Posterior cingulate gyrus (tissue), 11 donors: ENCODE results near the gene ZNF841.
A peak's percentile ranks its signal among the peaks of the same experiment; 100 is the strongest.
"Not testable (repeated sequence)": the region's sequence is repeated elsewhere in the genome, so short reads cannot be mapped to it uniquely, and the experiment has no call there.

Experiments used
- DNase-seq, 10 donors: peaks; one replicate each; pipeline versions ENCODE4 v3.0.0 to v3.0.0-alpha.2; 2020 to 2021; ENCODE audit warnings: mixed read lengths in 3 of 10
- intact Hi-C: fragments of 100-400 bp; cut with DNase I; formaldehyde crosslinking; loops from one replicate; pipeline ENCODE4 v1.15.1; 2023

ZNF841 gene

GRCh38 chr19:52086481-52086880 is 9.1 kb downstream of the ZNF841 start:
- intact Hi-C loops = no loop called here
- DNase-seq = no peak

- DNase-seq = no peak
- intact Hi-C loops = no loop called here
Observed at GRCh38 chr19:52070496-52070895, 25.1 kb downstream of the ZNF841 start.

DNA sequence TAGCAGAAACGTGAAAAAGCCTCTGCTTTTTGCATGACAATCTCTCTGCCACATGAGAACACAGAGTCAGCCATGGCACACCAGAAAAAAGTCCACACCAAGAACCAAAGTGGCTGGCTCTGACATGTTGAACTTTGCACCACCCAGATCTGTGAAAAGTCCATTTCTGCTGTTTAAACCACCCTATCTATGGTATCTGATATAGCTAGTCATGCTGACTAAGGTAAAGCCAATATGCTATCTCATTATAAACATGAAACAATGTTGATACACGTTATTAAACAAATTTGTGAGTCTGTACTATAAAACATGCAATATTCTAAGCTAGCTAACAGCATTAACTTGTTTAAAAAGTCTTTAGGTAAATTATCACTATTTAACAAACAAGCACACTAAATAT is 25.9 kb downstream of the ZNF841 start:
- intact Hi-C loops = no loop called here

DNA sequence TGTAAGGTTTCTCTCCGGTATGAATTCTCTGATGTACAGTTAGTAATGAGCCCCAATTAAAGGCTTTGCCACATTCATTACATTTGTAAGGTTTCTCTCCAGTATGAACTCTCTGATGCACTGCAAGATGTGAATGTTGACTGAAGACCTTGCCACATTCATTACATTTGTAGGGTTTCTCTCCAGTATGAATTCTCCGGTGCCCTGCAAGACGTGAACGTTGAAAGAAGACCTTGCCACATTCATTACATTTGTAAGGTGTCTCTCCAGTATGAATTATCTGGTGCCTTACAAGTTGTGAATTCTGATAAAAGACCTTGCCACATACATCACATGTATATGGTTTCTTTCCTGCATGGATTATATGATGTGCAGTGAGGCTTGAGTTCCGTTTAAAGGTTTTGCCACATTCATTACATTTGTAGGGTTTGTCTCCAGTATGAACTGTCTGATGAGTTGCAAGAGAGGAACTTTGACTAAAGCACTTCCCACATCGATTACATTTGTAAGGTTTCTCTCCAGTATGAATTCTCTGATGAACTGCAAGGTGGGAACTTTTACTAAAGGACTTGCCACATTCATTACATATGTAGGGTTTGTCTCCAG is 29.2 kb downstream of the ZNF841 start:
- intact Hi-C loops = no loop called here
- no peak for DNase-seq

More for the DNA sequence above, 25.9 kb downstream of the ZNF841 start:
- DNase-seq = no peak

GRCh38 chr19:52065399-52065798 is 30.2 kb downstream of the ZNF841 start:
- intact Hi-C loops = no loop called here
- DNase-seq = no peak

DNA sequence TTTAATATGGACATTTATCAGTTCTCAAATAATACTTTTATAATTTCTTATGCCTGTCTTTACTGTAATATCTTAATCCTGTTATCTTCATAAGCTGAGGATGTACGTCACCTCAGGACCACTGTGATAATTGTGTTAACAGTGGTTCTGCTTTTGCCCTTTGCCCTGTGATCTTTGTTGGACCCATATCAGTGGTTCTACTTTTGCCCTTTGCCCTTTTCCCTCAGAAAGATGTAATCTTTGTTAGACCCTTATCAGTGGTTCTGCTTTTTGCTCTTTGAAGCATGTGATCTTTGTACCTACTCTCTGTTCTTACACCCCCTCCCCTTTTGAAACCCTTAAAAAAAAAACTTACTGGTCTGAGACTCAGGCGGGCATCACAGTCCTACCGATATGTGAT is 39.1 kb downstream of the ZNF841 start:
- DNase-seq, intact Hi-C loops: not testable (repeated sequence)

GRCh38 chr19:52051736-52052135 is 43.8 kb downstream of the ZNF841 start:
- intact Hi-C loops, DNase-seq: not testable (repeated sequence)

GRCh38 chr19:52048555-52049501 is 46.7 kb downstream of the ZNF841 start, which contains the start of gene ZNF432:
TSS of gene ZNF432 (minus strand) at chr19:52048838. CDS start at chr19:52046868, 1,970 bp downstream.
- intact Hi-C loops = loop anchor here (1.0 to 5.0 kb wide), 4 partner anchors 21 to 122 kb away; partner anchors contain the start of genes ZNF350, ZNF613, ZNF614 and ZNF615

DNA sequence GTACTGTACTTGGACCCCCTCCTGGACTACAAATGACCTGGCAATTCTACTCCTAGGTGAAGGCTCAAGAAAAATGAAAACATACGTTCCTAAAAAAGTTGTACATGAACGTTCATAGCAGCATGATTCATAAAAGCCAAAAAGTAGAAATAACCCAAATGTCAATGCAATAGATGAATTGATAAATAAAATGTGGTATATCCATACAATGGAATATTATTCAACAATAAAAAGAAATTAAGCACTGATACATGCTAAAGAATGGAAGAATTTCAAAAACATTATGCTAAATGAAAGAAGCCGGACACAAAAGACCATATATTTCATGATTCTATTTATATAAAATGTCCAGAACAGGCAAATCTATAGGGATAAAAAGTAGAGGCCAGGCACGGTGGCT is 56.4 kb downstream of the ZNF841 start:
- no peak for DNase-seq
- intact Hi-C loops = no loop called here

More at GRCh38 chr19:52048555-52049501, 46.7 kb downstream of the ZNF841 start, which contains the start of gene ZNF432:
- peak; percentile 88 to 99 (median 90) for DNase-seq

- intact Hi-C loops = no loop called here
- DNase-seq = no peak
Observed at GRCh38 chr19:52034051-52034728, 61.4 kb downstream of the ZNF841 start.

GRCh38 chr19:52028780-52029123 is 66.8 kb downstream of the ZNF841 start:
- no peak for DNase-seq
- intact Hi-C loops = loop anchor here (1.0 kb wide), 1 partner anchor 20 kb away; the partner anchor contains the start of gene ZNF432

DNA sequence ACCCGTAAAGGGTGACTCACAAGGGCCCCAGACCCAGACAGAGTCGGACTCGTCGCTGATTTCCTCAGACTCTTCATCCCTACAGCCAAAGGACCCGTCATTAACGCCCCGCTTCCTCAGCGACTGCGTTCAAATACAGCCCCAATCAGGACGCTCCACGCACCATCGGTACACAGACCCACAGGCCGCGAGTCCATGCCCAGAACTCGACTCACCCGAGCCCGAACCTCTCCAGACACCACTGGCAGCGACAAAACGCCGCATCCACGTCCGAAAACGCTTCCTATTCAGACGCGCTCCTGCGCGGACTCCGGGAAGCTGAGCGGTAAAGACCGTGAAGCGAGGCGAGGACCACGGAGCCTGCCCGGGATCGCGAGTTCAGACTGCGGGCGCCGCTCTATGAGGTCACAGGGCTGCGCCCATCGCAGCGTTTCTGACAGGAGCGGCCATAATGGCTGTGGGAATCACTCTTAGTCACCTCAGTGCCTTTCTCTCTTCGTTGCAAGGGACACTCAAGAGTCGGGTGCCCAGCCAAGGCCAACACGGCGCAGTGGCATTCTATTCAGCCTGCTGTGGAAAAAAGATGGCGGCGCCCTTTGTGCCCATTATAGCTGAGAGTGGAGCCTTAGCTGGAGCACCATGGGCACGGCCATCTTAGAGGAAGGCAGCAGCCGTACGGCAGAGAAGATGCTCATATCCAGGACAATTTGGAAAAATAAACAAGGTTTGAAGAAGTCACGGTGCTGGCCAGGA is 67.4 kb downstream of the ZNF841 start, which contains the start of gene ZNF614:
ZNF614 (minus strand) TSS at position 353 of the 753 bp plus-strand sequence. CDS start 2,634 bp downstream, outside the sequence.
- intact Hi-C loops = loop anchor here (1.0 kb wide), 1 partner anchor 20 kb away; the partner anchor contains the start of gene ZNF432
- peak; percentile 82 to 98 (median 88) for DNase-seq

GRCh38 chr19:52026255-52026990 is 69.1 kb downstream of the ZNF841 start:
- intact Hi-C loops, DNase-seq: not testable (repeated sequence)

DNA sequence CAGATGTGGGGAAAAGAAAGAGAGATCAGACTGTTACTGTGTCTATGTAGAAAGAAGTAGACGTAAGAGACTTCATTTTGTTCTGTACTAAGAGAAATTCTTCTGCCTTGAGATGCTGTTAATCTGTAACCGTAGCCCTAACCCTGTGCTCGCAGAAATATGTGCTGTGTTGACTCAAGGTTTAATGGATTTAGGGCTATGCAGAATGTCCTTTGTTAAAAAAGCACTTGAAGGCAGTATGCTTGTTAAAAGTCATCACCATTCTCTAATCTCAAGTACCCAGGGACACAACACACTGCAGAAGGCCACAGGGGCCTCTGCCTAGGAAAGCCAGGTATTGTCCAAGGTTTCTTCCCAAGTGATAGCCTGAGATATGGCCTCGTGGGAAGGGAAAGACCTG is 71.1 kb downstream of the ZNF841 start:
- DNase-seq, intact Hi-C loops: not testable (repeated sequence)

- intact Hi-C loops = no loop called here
Observed at GRCh38 chr19:52022193-52022592, 73.4 kb downstream of the ZNF841 start.

GRCh38 chr19:52020506-52020905 is 75.1 kb downstream of the ZNF841 start:
- no peak for DNase-seq
- intact Hi-C loops = no loop called here

More at GRCh38 chr19:52022193-52022592, 73.4 kb downstream of the ZNF841 start:
- DNase-seq = peak in 1 of 10 donors; percentile 83
